ENCODE results near the gene ZSWIM9.
A peak's percentile ranks its signal among the peaks of the same experiment; 100 is the strongest.

ZSWIM9 gene

GRCh38 chr19:48123907-48124651 is 46.4 kb upstream of the ZSWIM9 start:
- Histone ChIP-seq H2BK12ac (ENCODE audit: low read length in 2 of 2) (no peak overlapping the region), H3K4me1 (ENCODE audit: control insufficient read depth, insufficient read depth, low read depth, low read length) (peaks cover 4% of the 10 kb centered on the region), H2AK5ac (ENCODE audit: low read length, severe bottlenecking) (no peak overlapping the region), H2BK5ac (ENCODE audit: low read depth, low read length, poor library complexity, severe bottlenecking) (no peak overlapping the region), H4K91ac (ENCODE audit: low read length) (no peak overlapping the region), H3K36me3 (ENCODE audit: control insufficient read depth in 1 of 2, insufficient read depth in 2 of 2, low read depth in 1 of 2, low read length in 2 of 2) (peaks cover 23 to 45% of the 10 kb centered on the region in 2 experiments), H3K23ac (ENCODE audit: low read length in 2 of 2) (no peak overlapping the region), H2BK15ac (ENCODE audit: low read depth, poor library complexity, severe bottlenecking) (no peak overlapping the region), H3K27me3 (ENCODE audit: control insufficient read depth in 1 of 2, insufficient read depth in 1 of 2, low read length in 2 of 2) (no peaks in the 10 kb centered on the region), H3K4me2 (ENCODE audit: low read length, poor library complexity, severe bottlenecking) (no peak overlapping the region), H3K27ac (ENCODE audit: low read length, poor library complexity, severe bottlenecking) (no peak overlapping the region), H3K9ac (ENCODE audit: low read length) (peak overlapping the region; percentile 21), H3K4me3 (ENCODE audit: insufficient read depth in 1 of 2, low read depth in 1 of 2, low read length in 2 of 2) (no peak overlapping the region), H2AFZ (ENCODE audit: low read depth, low read length) (no peak overlapping the region), H2BK120ac (ENCODE audit: low read depth, low read length) (no peak overlapping the region), H3K4ac (ENCODE audit: low read depth in 1 of 2, low read length in 2 of 2) (no peak overlapping the region), H3K79me1 (replicated peaks; ENCODE audit: low read length, poor library complexity, severe bottlenecking) (no peaks in the 10 kb centered on the region), H4K8ac (ENCODE audit: low read length) (no peak overlapping the region), H3K18ac (ENCODE audit: low read depth in 1 of 2, low read length in 2 of 2) (no peak overlapping the region), H3K14ac (ENCODE audit: low read length in 2 of 2) (peak overlapping the region in 1 of 2 experiments; percentile 11), H3K9me3 (ENCODE audit: control insufficient read depth, low read length) (no peaks in the 10 kb centered on the region)
- DNase-seq: no peak
- WGBS: 79% methylated on average over 11 of the region's 12 CpGs

- no peak overlapping the region for H3K27ac ChIP-seq (ENCODE audit: low read length, poor library complexity, severe bottlenecking)
- H3K9me3 ChIP-seq (ENCODE audit: control insufficient read depth, low read length): no peaks in the 10 kb centered on the region
- no peak overlapping the region for H3K4me2 ChIP-seq (ENCODE audit: low read length, poor library complexity, severe bottlenecking)
- no peak overlapping the region for H2BK120ac ChIP-seq (ENCODE audit: low read depth, low read length)
- H3K79me1 ChIP-seq (replicated peaks; ENCODE audit: low read length, poor library complexity, severe bottlenecking): no peaks in the 10 kb centered on the region
- H3K36me3 ChIP-seq (ENCODE audit: control insufficient read depth in 1 of 2, insufficient read depth in 2 of 2, low read depth in 1 of 2, low read length in 2 of 2): peaks cover 30 to 49% of the 10 kb centered on the region in 2 experiments
- no peak overlapping the region for H3K4me3 ChIP-seq (ENCODE audit: insufficient read depth in 1 of 2, low read depth in 1 of 2, low read length in 2 of 2)
- H3K23ac ChIP-seq (ENCODE audit: low read length in 2 of 2): no peak overlapping the region
- H3K4me1 ChIP-seq (ENCODE audit: control insufficient read depth, insufficient read depth, low read depth, low read length): peaks cover 2% of the 10 kb centered on the region
- WGBS: over 99% methylated on average over 6 of the region's 6 CpGs
- H3K27me3 ChIP-seq (ENCODE audit: control insufficient read depth in 1 of 2, insufficient read depth in 1 of 2, low read length in 2 of 2): no peaks in the 10 kb centered on the region
- no peak overlapping the region for H3K18ac ChIP-seq (ENCODE audit: low read depth in 1 of 2, low read length in 2 of 2)
- no peak overlapping the region for H2BK5ac ChIP-seq (ENCODE audit: low read depth, low read length, poor library complexity, severe bottlenecking)
- H2AK5ac ChIP-seq (ENCODE audit: low read length, severe bottlenecking): no peak overlapping the region
- H2AFZ ChIP-seq (ENCODE audit: low read depth, low read length): no peak overlapping the region
- no peak for DNase-seq
- no peak overlapping the region for H4K8ac ChIP-seq (ENCODE audit: low read length)
- no peak overlapping the region for H3K9ac ChIP-seq (ENCODE audit: low read length)
- no peak overlapping the region for H3K4ac ChIP-seq (ENCODE audit: low read depth in 1 of 2, low read length in 2 of 2)
- no peak overlapping the region for H4K91ac ChIP-seq (ENCODE audit: low read length)
- H3K14ac ChIP-seq (ENCODE audit: low read length in 2 of 2): no peak overlapping the region
- no peak overlapping the region for H2BK12ac ChIP-seq (ENCODE audit: low read length in 2 of 2)
- no peak overlapping the region for H2BK15ac ChIP-seq (ENCODE audit: low read depth, poor library complexity, severe bottlenecking)
Measured at GRCh38 chr19:48127561-48127960, 42.9 kb upstream of the ZSWIM9 start.

- Histone ChIP-seq H3K4me1 (ENCODE audit: control insufficient read depth, insufficient read depth, low read depth, low read length) (no peaks in the 10 kb centered on the region), H3K9ac (ENCODE audit: low read length) (no peak overlapping the region), H3K4ac (ENCODE audit: low read depth in 1 of 2, low read length in 2 of 2) (no peak overlapping the region), H3K79me1 (replicated peaks; ENCODE audit: low read length, poor library complexity, severe bottlenecking) (no peaks in the 10 kb centered on the region), H3K14ac (ENCODE audit: low read length in 2 of 2) (no peak overlapping the region), H3K27ac (ENCODE audit: low read length, poor library complexity, severe bottlenecking) (no peak overlapping the region), H3K36me3 (ENCODE audit: control insufficient read depth in 1 of 2, insufficient read depth in 2 of 2, low read depth in 1 of 2, low read length in 2 of 2) (peaks cover 17 to 71% of the 10 kb centered on the region in 2 experiments), H2BK15ac (ENCODE audit: low read depth, poor library complexity, severe bottlenecking) (no peak overlapping the region), H3K27me3 (ENCODE audit: control insufficient read depth in 1 of 2, insufficient read depth in 1 of 2, low read length in 2 of 2) (no peaks in the 10 kb centered on the region), H2BK120ac (ENCODE audit: low read depth, low read length) (no peak overlapping the region), H3K4me3 (ENCODE audit: insufficient read depth in 1 of 2, low read depth in 1 of 2, low read length in 2 of 2) (no peak overlapping the region), H2BK12ac (ENCODE audit: low read length in 2 of 2) (no peak overlapping the region), H2AFZ (ENCODE audit: low read depth, low read length) (no peak overlapping the region), H4K8ac (ENCODE audit: low read length) (no peak overlapping the region), H3K4me2 (ENCODE audit: low read length, poor library complexity, severe bottlenecking) (no peak overlapping the region), H2AK5ac (ENCODE audit: low read length, severe bottlenecking) (no peak overlapping the region), H3K23ac (ENCODE audit: low read length in 2 of 2) (no peak overlapping the region), H2BK5ac (ENCODE audit: low read depth, low read length, poor library complexity, severe bottlenecking) (no peak overlapping the region), H3K9me3 (ENCODE audit: control insufficient read depth, low read length) (no peaks in the 10 kb centered on the region), H3K18ac (ENCODE audit: low read depth in 1 of 2, low read length in 2 of 2) (no peak overlapping the region), H4K91ac (ENCODE audit: low read length) (no peak overlapping the region)
- 92% methylated on average over 6 of the region's 6 CpGs for WGBS
- no peak for DNase-seq
Measured at GRCh38 chr19:48133094-48133493, 37.4 kb upstream of the ZSWIM9 start.

GRCh38 chr19:48135411-48135810 is 35.1 kb upstream of the ZSWIM9 start:
- Histone ChIP-seq H3K4me3 (ENCODE audit: insufficient read depth in 1 of 2, low read depth in 1 of 2, low read length in 2 of 2) (no peak overlapping the region), H3K4me2 (ENCODE audit: low read length, poor library complexity, severe bottlenecking) (no peak overlapping the region)

More at GRCh38 chr19:48135411-48135810, 35.1 kb upstream of the ZSWIM9 start:
- no peak overlapping the region for H2BK15ac ChIP-seq (ENCODE audit: low read depth, poor library complexity, severe bottlenecking)
- H2BK120ac ChIP-seq (ENCODE audit: low read depth, low read length): no peak overlapping the region
- no peaks in the 10 kb centered on the region for H3K79me1 ChIP-seq (replicated peaks; ENCODE audit: low read length, poor library complexity, severe bottlenecking)
- H3K27me3 ChIP-seq (ENCODE audit: control insufficient read depth in 1 of 2, insufficient read depth in 1 of 2, low read length in 2 of 2): no peaks in the 10 kb centered on the region
- peaks cover 6% of the 10 kb centered on the region for H3K4me1 ChIP-seq (ENCODE audit: control insufficient read depth, insufficient read depth, low read depth, low read length)
- no peak for DNase-seq
- H2BK5ac ChIP-seq (ENCODE audit: low read depth, low read length, poor library complexity, severe bottlenecking): no peak overlapping the region
- H3K14ac ChIP-seq (ENCODE audit: low read length in 2 of 2): no peak overlapping the region
- H2AK5ac ChIP-seq (ENCODE audit: low read length, severe bottlenecking): no peak overlapping the region
- H3K23ac ChIP-seq (ENCODE audit: low read length in 2 of 2): no peak overlapping the region
- H3K4ac ChIP-seq (ENCODE audit: low read depth in 1 of 2, low read length in 2 of 2): no peak overlapping the region
- no peak overlapping the region for H3K9ac ChIP-seq (ENCODE audit: low read length)
- 84% methylated on average over 7 of the region's 8 CpGs for WGBS
- peaks cover 16 to 65% of the 10 kb centered on the region in 2 experiments for H3K36me3 ChIP-seq (ENCODE audit: control insufficient read depth in 1 of 2, insufficient read depth in 2 of 2, low read depth in 1 of 2, low read length in 2 of 2)
- no peak overlapping the region for H2AFZ ChIP-seq (ENCODE audit: low read depth, low read length)
- no peak overlapping the region for H3K18ac ChIP-seq (ENCODE audit: low read depth in 1 of 2, low read length in 2 of 2)
- H3K9me3 ChIP-seq (ENCODE audit: control insufficient read depth, low read length): no peaks in the 10 kb centered on the region
- H4K91ac ChIP-seq (ENCODE audit: low read length): no peak overlapping the region
- H4K8ac ChIP-seq (ENCODE audit: low read length): no peak overlapping the region
- H2BK12ac ChIP-seq (ENCODE audit: low read length in 2 of 2): no peak overlapping the region
- H3K27ac ChIP-seq (ENCODE audit: low read length, poor library complexity, severe bottlenecking): no peak overlapping the region
